H9 (cell line): Measurements from ENCODE around the gene MAP3K2. TPM values are rescaled to one million over a fixed set of nuclear protein-coding genes. Genes with fewer than 3 reads are reported as not detected.

Experiments
- DNase-seq: peaks from one replicate; pipeline ENCODE4 v3.0.0-alpha.2; 2017
- H2AFZ ChIP-seq: one replicate; pipeline ENCODE4 v1.6.1; 2013; ENCODE audit warnings: mild to moderate bottlenecking, low read length, control low read depth, moderate library complexity
- H2AK5ac ChIP-seq: 2 replicates; pipeline ENCODE4 v1.6.1; 2013; ENCODE audit warnings: low read length, control low read depth, mixed read lengths; ENCODE audit not compliant: insufficient read length
- H2BK120ac ChIP-seq: one replicate; pipeline ENCODE4 v1.6.1; 2013; ENCODE audit warnings: low read depth, mild to moderate bottlenecking, low read length, control low read depth, inconsistent platforms; ENCODE audit not compliant: poor library complexity, severe bottlenecking
- H2BK12ac ChIP-seq: 2 replicates; pipeline ENCODE4 v1.6.1; 2013; ENCODE audit warnings: low read length, control low read depth, mixed read lengths, low read depth; ENCODE audit not compliant: insufficient read length
- H2BK15ac ChIP-seq: 2 replicates; pipeline ENCODE4 v1.6.1; 2013; ENCODE audit warnings: low read depth, low read length, control low read depth
- H2BK20ac ChIP-seq: one replicate; pipeline ENCODE4 v1.6.1; 2013; ENCODE audit warnings: low read depth, mild to moderate bottlenecking, low read length, control low read depth, inconsistent platforms; ENCODE audit not compliant: poor library complexity, severe bottlenecking
- H2BK5ac ChIP-seq: 2 replicates; pipeline ENCODE4 v1.6.1; 2013; ENCODE audit warnings: low read length, control low read depth, mixed read lengths; ENCODE audit not compliant: insufficient read length
- H3K14ac ChIP-seq: 2 replicates; pipeline ENCODE4 v1.6.1; 2013; ENCODE audit warnings: low read length, control low read depth; ENCODE audit not compliant: insufficient read depth
- H3K18ac ChIP-seq: 2 replicates; pipeline ENCODE4 v1.6.1; 2013; ENCODE audit warnings: low read depth, mild to moderate bottlenecking, mixed read lengths, low read length, control low read depth; ENCODE audit not compliant: insufficient read length
- H3K23ac ChIP-seq: 2 replicates; pipeline ENCODE4 v1.6.1; 2013; ENCODE audit warnings: low read length, control low read depth, mixed read lengths, low read depth; ENCODE audit not compliant: insufficient read length
- H3K23me2 ChIP-seq: 2 replicates; pipeline ENCODE4 v1.6.1; 2013; ENCODE audit warnings: low read depth, mild to moderate bottlenecking, mixed read lengths, low read length, control low read depth; ENCODE audit not compliant: insufficient read length, poor library complexity, severe bottlenecking
- H3K27ac ChIP-seq: 2 replicates; pipeline ENCODE4 v1.5.1; 2013; ENCODE audit warnings: low read length, control low read depth, mixed read lengths, low read depth; ENCODE audit not compliant: insufficient read length
- H3K27me3 ChIP-seq: 2 replicates; pipeline ENCODE4 v1.6.1; 2013; ENCODE audit warnings: low read length, control low read depth, inconsistent platforms; ENCODE audit not compliant: insufficient read depth
- H3K4ac ChIP-seq: 2 replicates; pipeline ENCODE4 v1.6.1; 2013; ENCODE audit warnings: low read depth, mild to moderate bottlenecking, control low read depth, inconsistent platforms, low read length, moderate library complexity
- H3K4me1 ChIP-seq: 2 replicates; pipeline ENCODE4 v1.6.1; 2013; ENCODE audit warnings: low read length, control low read depth, inconsistent platforms; ENCODE audit not compliant: insufficient read depth
- H3K4me2 ChIP-seq: 2 replicates; pipeline ENCODE4 v1.6.1; 2013; ENCODE audit warnings: low read length, control low read depth, mixed read lengths; ENCODE audit not compliant: insufficient read length, insufficient read depth
- H3K56ac ChIP-seq: 2 replicates; pipeline ENCODE4 v1.6.1; 2013; ENCODE audit warnings: low read depth, mild to moderate bottlenecking, mixed read lengths, low read length, control low read depth; ENCODE audit not compliant: insufficient read length
- H3K79me1 ChIP-seq: 2 replicates; pipeline ENCODE4 v1.6.1; 2013; ENCODE audit warnings: low read depth, mild to moderate bottlenecking, moderate library complexity, low read length, control low read depth, inconsistent platforms; ENCODE audit not compliant: insufficient read depth, poor library complexity, severe bottlenecking
- H3K79me2 ChIP-seq: 2 replicates; pipeline ENCODE4 v1.6.1; 2013; ENCODE audit warnings: low read length, control low read depth, inconsistent platforms; ENCODE audit not compliant: insufficient read depth
- H3K9ac ChIP-seq: 2 replicates; pipeline ENCODE4 v1.6.1; 2013; ENCODE audit warnings: low read length, control low read depth, mixed read lengths; ENCODE audit not compliant: insufficient read length; ENCODE audit errors: extremely low read depth
- H3K9me3 ChIP-seq: one replicate; pipeline ENCODE4 v1.6.1; 2013; ENCODE audit warnings: low read depth, low read length, inconsistent platforms; ENCODE audit not compliant: control insufficient read depth
- H3T11ph ChIP-seq: one replicate; pipeline ENCODE4 v1.6.1; 2013; ENCODE audit warnings: mild to moderate bottlenecking, low read length, control low read depth, inconsistent platforms
- H4K20me1 ChIP-seq: one replicate; pipeline ENCODE4 v1.6.1; 2013; ENCODE audit not compliant: control insufficient read depth, insufficient read length, insufficient read depth
- H4K5ac ChIP-seq: 2 replicates; pipeline ENCODE4 v1.6.1; 2013; ENCODE audit warnings: low read depth, mild to moderate bottlenecking, mixed read lengths, low read length, control low read depth; ENCODE audit not compliant: insufficient read length
- H4K8ac ChIP-seq: replicated peaks from 2 replicates; pipeline ENCODE4 v1.6.1; 2013; ENCODE audit warnings: low read length, control low read depth, mixed read lengths, low read depth; ENCODE audit not compliant: insufficient read length
- H4K91ac ChIP-seq: 2 replicates; pipeline ENCODE4 v1.6.1; 2013; ENCODE audit warnings: low read depth, mild to moderate bottlenecking, moderate library complexity, mixed read lengths, low read length, control low read depth; ENCODE audit not compliant: insufficient read length
- H3K27ac Mint-ChIP-seq, 3 experiments: 2 replicates in 2 of 3; 3 replicates in 1 of 3; pipeline ENCODE4 v1.8.0; 2020 to 2021; ENCODE audit warnings: mixed read lengths in 3 of 3, mild to moderate bottlenecking in 1 of 3, moderate library complexity in 1 of 3
- H3K27me3 Mint-ChIP-seq: 2 replicates; pipeline ENCODE4 v1.8.0; 2021; ENCODE audit warnings: low read depth, mild to moderate bottlenecking, moderate library complexity, mixed read lengths
- H3K36me3 Mint-ChIP-seq, 3 experiments: 2 replicates in 2 of 3; 3 replicates in 1 of 3; pipeline ENCODE4 v1.8.0; 2020 to 2021; ENCODE audit warnings: low read depth in 3 of 3, mixed read lengths in 3 of 3; ENCODE audit not compliant: insufficient read depth in 1 of 3
- H3K4me1 Mint-ChIP-seq, 2 experiments: 2 replicates each; pipeline ENCODE4 v1.8.0; 2020; ENCODE audit warnings: mixed read lengths in 2 of 2
- H3K4me3 Mint-ChIP-seq, 2 experiments: 2 replicates in 1 of 2; 3 replicates in 1 of 2; pipeline ENCODE4 v1.8.0; 2020 to 2021; ENCODE audit warnings: mild to moderate bottlenecking in 2 of 2, mixed read lengths in 2 of 2, moderate library complexity in 1 of 2
- H3K9me3 Mint-ChIP-seq, 2 experiments: 2 replicates in 1 of 2; 3 replicates in 1 of 2; pipeline ENCODE4 v1.8.0; 2020; ENCODE audit warnings: mild to moderate bottlenecking in 2 of 2, mixed read lengths in 2 of 2, moderate library complexity in 1 of 2
- CTCF ChIP-seq: fragments of 200-600 bp; sonication (generic); conservative IDR thresholded peaks from 3 replicates; pipeline ENCODE4 v1.8.0; 2021; ENCODE audit warnings: antibody characterized with exemption, mild to moderate bottlenecking
- WGBS: extraction: QIAGEN DNeasy Blood & Tissue Kit; methylation state at CpG from one replicate; pipeline ENCODE4 v1.1.7; 2013; ENCODE audit warnings: missing lambda C conversion rate, low lambda C conversion rate, mixed read lengths; ENCODE audit not compliant: insufficient read length; ENCODE audit errors: extremely low coverage; 5-methylcytosine and 5-hydroxymethylcytosine counted together
- total RNA-seq: library from RNA; stranded (reverse); gene quantifications from 2 replicates; pipeline ENCODE4 v1.2.1, GENCODE V29; 2021

The MAP3K2 gene
- total RNA-seq, 1 experiment from 2014 or later = 25.8 TPM

GRCh38 chr2:127256381-127256780 lies 131.4 kb downstream of the MAP3K2 start:
- no peak overlapping the region for H3K4me2 ChIP-seq
- H4K20me1 ChIP-seq = no peaks in the 10 kb centered on the region
- H2AK5ac ChIP-seq = no peak overlapping the region
- no peaks in the 10 kb centered on the region for H3K9me3 Mint-ChIP-seq
- no peak overlapping the region for H2BK12ac ChIP-seq
- no peak overlapping the region for H3K27ac ChIP-seq
- H2BK120ac ChIP-seq = no peak overlapping the region
- no peaks in the 10 kb centered on the region for H3K27me3 ChIP-seq
- no peak for DNase-seq
- no peak overlapping the region for H3K9ac ChIP-seq
- H3K4me1 Mint-ChIP-seq = peaks cover 0 to 2% of the 10 kb centered on the region in 2 experiments; a peak in 1 of 4 replicates
- H3K56ac ChIP-seq = no peak overlapping the region
- H3K79me1 ChIP-seq = no peaks in the 10 kb centered on the region
- peaks cover 19 to 55% (median 38%) of the 10 kb centered on the region in 3 experiments for H3K36me3 Mint-ChIP-seq
- no peak overlapping the region for H2BK20ac ChIP-seq
- H3K27me3 Mint-ChIP-seq = no peaks in the 10 kb centered on the region
- H4K8ac ChIP-seq = no peak overlapping the region
- H3K23me2 ChIP-seq = no peaks in the 10 kb centered on the region
- H3K23ac ChIP-seq = no peak overlapping the region
- no peak overlapping the region for H3K4me3 Mint-ChIP-seq
- WGBS = no CpG with 5 or more reads among the region's 3 CpGs
- H3K9me3 ChIP-seq = no peaks in the 10 kb centered on the region
- no peaks in the 10 kb centered on the region for H3K79me2 ChIP-seq
- H2BK5ac ChIP-seq = no peak overlapping the region
- no peak overlapping the region for H3K4ac ChIP-seq
- no peak overlapping the region for H4K5ac ChIP-seq
- no peak overlapping the region for H3K14ac ChIP-seq
- H2AFZ ChIP-seq = no peak overlapping the region
- no peaks in the 10 kb centered on the region for H3K4me1 ChIP-seq
- no peak overlapping the region for H3K18ac ChIP-seq
- H3K27ac Mint-ChIP-seq = no peak overlapping the region
- no peak overlapping the region for H4K91ac ChIP-seq
- no peak overlapping the region for H2BK15ac ChIP-seq
- no peak overlapping the region for H3T11ph ChIP-seq
- TF ChIP-seq CTCF = no peak
